GM12874 (cell line): Measurements from ENCODE around the gene ATP13A3.

Experiments used
- CTCF ChIP-seq: IDR thresholded peaks from 2 replicates; pipeline ENCODE4 v1.5.1; 2011; ENCODE audit warnings: low read depth, mild to moderate bottlenecking, control low read depth, low read length, moderate library complexity; ENCODE audit not compliant: insufficient read depth

ATP13A3 gene

DNA sequence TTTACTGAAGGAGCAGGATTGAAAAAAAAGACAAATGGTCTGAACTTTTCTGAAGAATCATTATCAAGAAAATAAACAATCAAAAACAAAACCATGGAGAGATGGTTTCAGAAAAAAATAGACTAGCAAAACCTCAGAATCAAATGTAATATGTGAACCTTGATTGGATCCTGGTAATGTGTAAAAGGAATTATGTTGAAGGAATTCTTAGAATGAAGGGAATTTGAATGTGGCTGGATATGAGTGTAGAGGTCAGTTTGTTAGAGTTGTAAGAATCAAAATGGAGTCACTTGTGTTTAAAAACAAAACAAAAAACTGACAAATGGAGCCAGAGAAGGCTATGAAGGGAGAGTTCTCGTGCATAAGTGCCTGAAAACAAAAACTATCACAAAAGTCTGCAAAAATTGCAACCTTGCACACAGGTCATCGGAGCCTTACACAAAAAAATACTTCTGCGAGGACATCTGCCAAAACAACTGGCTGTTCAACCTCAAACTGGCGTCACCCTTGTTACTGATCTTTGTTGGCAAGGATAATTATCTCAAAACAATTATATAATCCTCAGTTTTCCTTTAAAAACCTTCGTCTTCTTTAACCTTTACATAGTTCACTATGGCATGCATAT is 19.1 kb upstream of the ATP13A3 start:
- no peak for TF ChIP-seq CTCF

GRCh38 chr3:194504861-194505260 is 18.1 kb upstream of the ATP13A3 start:
- TF ChIP-seq CTCF = no peak

GRCh38 chr3:194504146-194504545 is 17.3 kb upstream of the ATP13A3 start:
- no peak for TF ChIP-seq CTCF

DNA sequence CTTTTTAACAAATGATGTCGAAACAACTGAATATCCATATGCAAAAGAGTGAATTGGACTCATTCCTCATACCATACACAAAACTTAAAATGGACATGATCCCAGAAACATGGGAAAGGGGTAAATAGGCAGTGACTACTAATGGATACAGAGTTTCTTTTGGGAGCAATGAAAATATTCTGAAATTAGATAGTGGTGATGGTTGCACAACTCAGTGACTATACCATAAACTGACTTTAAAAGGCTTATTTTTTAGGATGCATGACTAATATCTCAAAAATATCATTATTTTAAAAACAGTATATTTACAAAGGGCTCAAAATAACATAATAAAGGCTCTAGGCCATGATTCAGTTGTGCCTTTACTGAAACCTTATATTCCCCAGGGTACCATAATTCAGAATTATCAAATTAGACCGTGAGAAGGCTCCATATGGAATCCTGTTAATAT is 16.3 kb upstream of the ATP13A3 start:
- TF ChIP-seq CTCF = no peak

- no peak for TF ChIP-seq CTCF
Measured at GRCh38 chr3:194500198-194500597, 13.4 kb upstream of the ATP13A3 start.

GRCh38 chr3:194497799-194498575 is 11.2 kb upstream of the ATP13A3 start:
- TF ChIP-seq CTCF = no peak

DNA sequence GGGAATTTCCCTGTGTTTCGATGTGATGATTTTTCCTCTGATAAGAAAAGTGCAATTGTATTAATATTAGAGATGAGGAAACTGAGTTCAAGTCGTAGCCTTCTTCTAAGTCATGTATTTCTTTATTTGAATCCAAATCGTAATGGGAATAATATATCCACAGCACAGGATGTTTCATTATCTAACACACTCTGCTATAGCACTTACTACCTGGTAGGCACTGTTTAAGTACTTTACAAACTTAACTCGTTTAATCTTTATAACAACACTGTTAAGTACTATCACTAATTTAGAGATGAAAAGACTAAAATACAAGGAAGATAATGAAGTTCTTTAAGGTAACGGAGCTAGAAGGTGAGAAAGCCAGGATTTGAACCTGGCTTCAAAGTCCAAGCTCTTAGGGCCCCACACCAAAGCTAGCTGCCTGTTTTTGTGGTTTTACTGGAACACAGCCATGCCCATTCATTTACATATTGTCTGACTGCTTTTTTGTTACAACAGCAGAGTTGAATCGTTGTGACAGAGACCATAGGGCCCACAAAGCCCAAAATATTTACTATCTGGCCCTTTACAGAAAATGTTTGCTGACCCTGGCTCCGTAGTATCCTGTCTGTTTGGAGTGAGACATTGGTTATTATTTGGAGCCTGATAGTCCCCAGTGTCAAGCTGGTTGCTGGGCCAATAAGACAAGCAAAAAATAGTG is 9.6 kb upstream of the ATP13A3 start:
- no peak for TF ChIP-seq CTCF
